ENCODE results near the gene ACBD5. TPM values are rescaled to one million over a fixed set of nuclear protein-coding genes. Genes with fewer than 3 reads are reported as not detected.
A peak's percentile ranks its signal among the peaks of the same experiment; 100 is the strongest.

The ACBD5 gene
- total RNA-seq, 1 experiment from 2014 or later: 16.8 TPM

DNA sequence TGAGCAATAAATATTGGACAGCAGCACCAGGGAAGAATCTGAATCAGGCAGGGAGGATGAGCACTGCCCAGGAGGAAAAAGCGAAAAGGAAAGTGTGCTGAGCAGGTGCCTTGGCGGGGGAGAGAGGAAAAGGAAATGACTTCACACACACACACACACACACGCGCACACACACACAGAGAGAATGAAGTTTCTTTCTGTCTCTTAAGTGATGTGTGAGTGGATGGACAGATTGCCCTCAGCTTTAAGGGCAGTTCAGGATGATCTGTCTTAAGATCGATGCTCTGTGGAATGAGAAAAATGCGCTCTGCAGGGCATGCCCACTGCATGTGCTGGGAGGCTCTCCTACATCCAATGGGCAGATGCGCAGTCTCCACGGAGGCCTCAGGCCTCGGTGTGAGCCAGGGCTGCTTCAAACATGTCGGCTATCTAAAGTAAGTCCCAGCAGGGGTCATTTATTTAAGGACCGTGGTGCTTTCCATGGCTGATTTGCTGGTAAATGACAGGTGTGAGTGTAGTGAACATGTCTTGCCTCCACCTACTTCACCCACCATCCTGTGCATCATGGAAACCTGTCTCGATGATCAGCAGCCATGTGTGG is 2.5 kb upstream of the ACBD5 start:
- no peaks in the 10 kb centered on the region for H3K36me3 ChIP-seq (ENCODE audit: insufficient read depth, low read length, poor library complexity, severe bottlenecking)
- ChIA-PET POLR2A (ENCODE audit: low non-redundant PET) (no interaction called here), CTCF (no interaction called here)
- no peaks in the 10 kb centered on the region for H3K9me3 ChIP-seq (ENCODE audit: low read depth, low read length, poor library complexity, severe bottlenecking)
- intact Hi-C loops (cut with micrococcal nuclease; ENCODE audit: unreplicated experiment): no loop called here
- peak overlapping the region; percentile 91 for H3K27ac ChIP-seq (ENCODE audit: low read depth, low read length, poor library complexity, severe bottlenecking)
- peaks cover 18% of the 10 kb centered on the region for H3K4me1 ChIP-seq (ENCODE audit: insufficient read depth, low read length, poor library complexity, severe bottlenecking)
- BruUV-seq (replicated peaks): no TSS peak
- TF ChIP-seq EZH2 (IDR thresholded peaks at IDR 0.05; ENCODE audit: borderline replicate concordance, low read depth, low read length, poor library complexity, severe bottlenecking): no peak
- TF ChIP-seq, protein P1, sequence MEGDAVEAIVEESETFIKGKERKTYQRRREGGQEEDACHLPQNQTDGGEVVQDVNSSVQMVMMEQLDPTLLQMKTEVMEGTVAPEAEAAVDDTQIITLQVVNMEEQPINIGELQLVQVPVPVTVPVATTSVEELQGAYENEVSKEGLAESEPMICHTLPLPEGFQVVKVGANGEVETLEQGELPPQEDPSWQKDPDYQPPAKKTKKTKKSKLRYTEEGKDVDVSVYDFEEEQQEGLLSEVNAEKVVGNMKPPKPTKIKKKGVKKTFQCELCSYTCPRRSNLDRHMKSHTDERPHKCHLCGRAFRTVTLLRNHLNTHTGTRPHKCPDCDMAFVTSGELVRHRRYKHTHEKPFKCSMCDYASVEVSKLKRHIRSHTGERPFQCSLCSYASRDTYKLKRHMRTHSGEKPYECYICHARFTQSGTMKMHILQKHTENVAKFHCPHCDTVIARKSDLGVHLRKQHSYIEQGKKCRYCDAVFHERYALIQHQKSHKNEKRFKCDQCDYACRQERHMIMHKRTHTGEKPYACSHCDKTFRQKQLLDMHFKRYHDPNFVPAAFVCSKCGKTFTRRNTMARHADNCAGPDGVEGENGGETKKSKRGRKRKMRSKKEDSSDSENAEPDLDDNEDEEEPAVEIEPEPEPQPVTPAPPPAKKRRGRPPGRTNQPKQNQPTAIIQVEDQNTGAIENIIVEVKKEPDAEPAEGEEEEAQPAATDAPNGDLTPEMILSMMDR (conservative IDR thresholded peaks at IDR 0.05; ENCODE audit: low read depth, low read length): no peak
- H3K4me3 ChIP-seq (ENCODE audit: low read depth, low read length, poor library complexity, severe bottlenecking): peak overlapping the region; percentile 78
- peak; percentile 84 for DNase-seq (ENCODE audit: low spot score)
- H3K27me3 ChIP-seq (replicated peaks; ENCODE audit: insufficient read depth, low read depth, low read length, poor library complexity): no peaks in the 10 kb centered on the region

DNA sequence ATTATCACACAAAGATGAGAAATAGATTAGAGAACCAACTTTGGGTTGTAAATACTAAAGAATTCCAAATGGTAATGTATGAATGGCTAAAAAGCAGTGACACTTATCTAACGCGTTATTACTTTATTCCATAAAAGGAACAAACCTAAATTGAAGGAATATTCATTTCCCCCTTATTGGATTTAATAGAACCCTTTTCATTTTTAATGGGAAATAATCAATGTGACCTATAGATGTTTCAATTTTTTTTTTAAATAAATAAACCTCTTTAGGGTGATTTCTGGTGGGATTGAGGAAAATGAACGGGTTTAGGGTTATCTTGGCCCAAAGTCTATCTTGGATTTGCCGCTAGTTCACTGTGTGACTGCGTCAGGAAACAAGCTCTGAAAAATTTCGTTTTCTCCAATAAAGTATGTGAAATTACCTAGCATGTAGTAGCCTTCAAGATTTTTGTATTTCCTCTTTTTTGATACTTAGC is 1.9 kb upstream of the ACBD5 start:
- intact Hi-C loops (cut with micrococcal nuclease; ENCODE audit: unreplicated experiment): no loop called here
- CTCF ChIA-PET: no interaction called here
- H3K4me3 ChIP-seq (ENCODE audit: low read depth, low read length, poor library complexity, severe bottlenecking): peak overlapping the region; percentile 78
- TSS peak; percentile 91 for BruUV-seq (replicated peaks)
- peak overlapping the region; percentile 91 for H3K27ac ChIP-seq (ENCODE audit: low read depth, low read length, poor library complexity, severe bottlenecking)
- POLR2A ChIA-PET (ENCODE audit: low non-redundant PET): interaction anchor here (0.6 kb wide), 1 partner anchor 31 kb away, joined by 3 read pairs; no protein-coding TSS in a partner anchor
- H3K9me3 ChIP-seq (ENCODE audit: low read depth, low read length, poor library complexity, severe bottlenecking): no peaks in the 10 kb centered on the region
- H3K4me1 ChIP-seq (ENCODE audit: insufficient read depth, low read length, poor library complexity, severe bottlenecking): peaks cover 18% of the 10 kb centered on the region
- no peak for DNase-seq (ENCODE audit: low spot score)
- no peak for TF ChIP-seq EZH2 (IDR thresholded peaks at IDR 0.05; ENCODE audit: borderline replicate concordance, low read depth, low read length, poor library complexity, severe bottlenecking)
- TF ChIP-seq, protein P1 (conservative IDR thresholded peaks at IDR 0.05; ENCODE audit: low read depth, low read length): no peak
- no peaks in the 10 kb centered on the region for H3K27me3 ChIP-seq (replicated peaks; ENCODE audit: insufficient read depth, low read depth, low read length, poor library complexity)
- no peaks in the 10 kb centered on the region for H3K36me3 ChIP-seq (ENCODE audit: insufficient read depth, low read length, poor library complexity, severe bottlenecking)

DNA sequence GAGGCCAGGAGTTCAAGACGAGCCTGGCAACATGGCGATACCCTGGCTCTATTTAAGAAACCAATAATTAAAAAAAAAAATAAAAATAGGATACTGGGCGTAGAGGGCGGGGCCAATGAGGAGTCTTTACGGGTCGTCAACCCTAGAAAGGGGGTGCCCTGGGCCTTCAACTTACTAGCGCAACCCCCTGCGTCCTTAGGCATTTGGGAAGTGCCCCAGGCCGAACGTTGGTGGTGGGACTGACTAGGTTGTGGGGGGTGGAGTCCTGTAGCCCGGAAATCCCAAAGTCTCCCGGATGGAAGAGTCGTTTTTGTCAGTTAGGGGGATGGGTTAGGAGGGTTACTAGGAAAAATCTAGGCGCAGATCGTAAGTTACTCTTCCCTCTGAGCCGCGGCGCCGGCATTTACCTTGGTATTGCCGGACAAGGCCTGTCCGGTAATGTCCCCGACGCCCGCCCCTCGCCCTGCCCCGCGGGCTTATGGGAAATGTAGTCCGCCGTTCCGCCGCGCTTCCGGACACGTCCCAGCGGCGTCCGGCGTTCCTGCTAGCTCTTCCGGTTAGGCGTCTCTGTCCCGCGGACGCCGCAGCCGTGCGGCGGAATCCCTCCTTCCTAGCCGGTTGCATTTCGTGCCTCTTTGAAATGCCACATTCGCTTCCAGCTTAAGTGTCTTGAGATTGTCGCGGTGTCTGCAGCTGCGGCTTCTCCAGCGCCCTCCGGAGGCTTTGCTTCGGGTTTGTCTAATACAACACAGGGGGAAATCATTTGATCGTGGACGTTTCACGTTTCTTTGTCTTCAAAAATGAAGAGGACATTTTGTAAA is 1.3 kb upstream of the ACBD5 start:
- Histone ChIP-seq H3K4me1 (ENCODE audit: insufficient read depth, low read length, poor library complexity, severe bottlenecking) (peaks cover 18% of the 10 kb centered on the region), H3K27ac (ENCODE audit: low read depth, low read length, poor library complexity, severe bottlenecking) (peak overlapping the region; percentile 91), H3K27me3 (replicated peaks; ENCODE audit: insufficient read depth, low read depth, low read length, poor library complexity) (no peaks in the 10 kb centered on the region), H3K36me3 (ENCODE audit: insufficient read depth, low read length, poor library complexity, severe bottlenecking) (no peaks in the 10 kb centered on the region), H3K4me3 (ENCODE audit: low read depth, low read length, poor library complexity, severe bottlenecking) (peak overlapping the region; percentile 78), H3K9me3 (ENCODE audit: low read depth, low read length, poor library complexity, severe bottlenecking) (no peaks in the 10 kb centered on the region)
- POLR2A ChIA-PET (ENCODE audit: low non-redundant PET): interaction anchor here (0.6 kb wide), 2 partner anchors 32 to 568 kb away, joined by 3 read pairs; no protein-coding TSS in a partner anchor
- no TSS peak for BruUV-seq (replicated peaks)
- intact Hi-C loops (cut with micrococcal nuclease; ENCODE audit: unreplicated experiment): loop anchor here (2.0 kb wide), 1 partner anchor 87 kb away; the partner anchor contains the start of genes MASTL and YME1L1
- no peak for TF ChIP-seq EZH2 (IDR thresholded peaks at IDR 0.05; ENCODE audit: borderline replicate concordance, low read depth, low read length, poor library complexity, severe bottlenecking)
- TF ChIP-seq, protein P1 (conservative IDR thresholded peaks at IDR 0.05; ENCODE audit: low read depth, low read length): peak; percentile 71
- CTCF ChIA-PET: interaction anchor here (0.6 kb wide), 1 partner anchor 88 kb away, joined by 4 read pairs; the partner anchor contains the start of gene YME1L1
- DNase-seq (ENCODE audit: low spot score): peak; percentile 98
